ENCODE results near the gene DENND1A.

The DENND1A gene

DNA sequence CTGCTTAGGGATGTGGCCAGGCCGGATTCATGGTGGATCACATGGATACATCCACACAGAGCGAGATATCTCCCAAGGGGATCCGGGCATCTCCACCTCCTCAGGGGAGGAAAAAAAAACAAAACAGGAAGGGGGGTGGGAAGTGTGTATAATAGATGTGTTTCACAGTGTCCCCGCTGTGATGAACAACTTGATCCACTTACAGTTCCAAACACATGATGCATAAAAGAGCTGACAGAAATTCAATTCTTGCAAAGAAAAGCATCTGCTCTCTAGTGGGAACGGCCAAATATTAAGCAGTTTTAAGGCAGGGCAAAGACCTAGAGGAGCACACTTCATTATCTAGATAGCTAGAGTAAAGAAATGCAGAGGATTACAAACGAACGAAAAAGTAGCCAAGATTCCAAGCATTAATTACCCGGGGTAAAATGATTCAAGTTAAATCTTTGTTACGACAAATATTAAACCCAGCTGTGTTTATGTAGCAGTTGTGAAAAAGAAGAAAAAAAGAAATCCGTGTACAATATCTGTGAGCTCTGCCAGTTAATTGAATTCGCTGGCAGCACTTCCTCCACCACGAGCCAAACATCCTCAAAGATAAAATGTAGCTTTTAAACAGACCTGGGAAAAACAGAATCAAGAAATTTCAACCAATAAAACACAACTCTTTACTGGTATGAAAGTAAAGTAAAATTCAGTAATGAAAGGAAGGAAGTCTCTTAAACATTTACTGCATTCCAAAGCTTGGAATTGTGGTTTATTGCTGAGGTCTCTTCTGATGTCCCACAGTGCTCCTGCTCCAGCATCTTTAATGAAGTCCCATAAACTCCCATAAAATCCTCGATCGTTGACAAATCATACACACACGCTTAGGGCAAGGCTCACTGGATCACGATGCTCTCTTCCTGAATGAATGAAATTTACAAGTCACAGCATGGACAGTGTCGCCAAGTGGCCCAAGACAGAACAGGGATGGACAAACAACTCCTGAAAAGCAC is 360.9 kb downstream of the DENND1A start:
- DNase-seq (ENCODE audit: low spot score), result no peak

DNA sequence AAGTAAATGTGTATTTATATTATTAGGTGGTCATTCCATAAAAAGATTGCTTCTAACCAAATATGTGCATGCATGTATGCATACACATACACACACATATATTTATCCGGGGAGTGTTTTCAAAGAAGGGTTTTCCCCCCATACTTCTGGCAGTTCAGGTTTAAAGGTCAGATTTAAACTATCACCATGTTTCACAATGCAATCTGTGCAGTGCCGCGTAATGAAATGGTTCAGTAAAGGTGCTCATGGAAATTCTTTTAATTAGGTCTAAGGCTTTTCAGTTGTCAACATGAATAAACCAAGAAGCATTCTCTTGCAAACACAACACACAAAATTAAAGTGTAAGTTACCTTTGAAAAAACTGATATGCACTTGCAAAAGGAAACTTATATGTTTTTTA is 362.9 kb downstream of the DENND1A start:
- no peak for DNase-seq (ENCODE audit: low spot score)

DNA sequence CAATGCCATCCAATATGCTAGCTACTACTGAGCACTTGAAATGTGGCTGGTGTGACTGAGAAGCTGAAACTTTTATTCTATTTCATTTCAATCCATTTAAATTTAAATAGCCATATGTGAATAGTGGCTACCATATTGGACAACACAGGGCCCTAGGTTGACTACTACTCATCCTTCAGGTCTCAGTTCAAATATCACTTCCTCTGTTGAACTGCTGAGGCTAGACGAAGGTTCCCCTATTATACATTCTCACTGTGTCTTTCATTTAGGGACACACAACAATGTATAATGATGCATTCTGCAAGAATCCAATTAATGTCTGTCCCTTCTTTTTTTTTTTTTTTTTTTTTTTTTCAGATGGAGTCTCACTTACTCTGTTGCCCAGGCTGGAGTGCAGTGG is 365.3 kb downstream of the DENND1A start:
- DNase-seq (ENCODE audit: low spot score), result no peak

DNA sequence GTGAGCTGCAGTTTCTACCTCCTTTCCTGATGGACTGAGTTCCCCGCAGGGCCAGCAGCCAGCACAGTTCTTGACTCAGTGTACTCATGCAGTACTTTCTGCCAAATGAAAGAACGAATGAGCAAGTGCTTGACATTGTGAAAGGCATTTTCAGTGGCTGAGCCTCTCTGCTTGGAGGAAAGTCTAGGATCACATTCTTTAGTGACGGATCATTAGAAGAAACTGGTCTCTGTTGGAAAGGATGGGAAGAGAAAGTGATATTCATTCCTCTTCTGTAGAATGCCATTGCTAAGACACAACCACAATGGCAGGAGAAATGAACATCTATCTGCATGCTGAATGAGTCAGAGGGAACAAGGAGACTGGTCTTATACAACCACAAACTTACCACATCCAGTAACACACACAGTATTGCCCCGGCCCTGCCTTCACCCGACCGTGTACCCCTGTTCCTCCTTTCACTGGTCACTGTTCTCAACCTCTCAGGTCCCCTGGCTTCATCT is 367.0 kb downstream of the DENND1A start:
- DNase-seq (ENCODE audit: low spot score), result no peak

DNA sequence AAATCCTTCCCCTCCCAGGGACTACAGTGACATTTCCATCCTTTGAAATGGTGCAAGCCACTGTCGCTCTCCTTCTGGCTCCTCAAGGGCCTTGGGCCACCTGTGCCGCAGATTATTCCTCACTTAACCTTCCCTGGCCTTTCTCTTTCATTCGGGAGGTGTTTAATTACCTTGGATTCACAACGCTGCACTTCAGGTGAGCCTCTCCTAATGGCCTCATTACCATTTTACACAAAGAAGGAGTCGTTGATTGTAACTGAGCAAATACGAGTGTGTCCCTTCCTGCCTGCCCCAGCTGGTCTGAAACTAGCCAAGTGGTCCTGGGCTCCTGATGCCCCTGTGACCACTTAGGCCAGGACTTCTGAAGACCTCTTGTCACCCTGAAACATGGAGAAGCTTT is 368.9 kb downstream of the DENND1A start:
- DNase-seq (ENCODE audit: low spot score), result no peak

DNA sequence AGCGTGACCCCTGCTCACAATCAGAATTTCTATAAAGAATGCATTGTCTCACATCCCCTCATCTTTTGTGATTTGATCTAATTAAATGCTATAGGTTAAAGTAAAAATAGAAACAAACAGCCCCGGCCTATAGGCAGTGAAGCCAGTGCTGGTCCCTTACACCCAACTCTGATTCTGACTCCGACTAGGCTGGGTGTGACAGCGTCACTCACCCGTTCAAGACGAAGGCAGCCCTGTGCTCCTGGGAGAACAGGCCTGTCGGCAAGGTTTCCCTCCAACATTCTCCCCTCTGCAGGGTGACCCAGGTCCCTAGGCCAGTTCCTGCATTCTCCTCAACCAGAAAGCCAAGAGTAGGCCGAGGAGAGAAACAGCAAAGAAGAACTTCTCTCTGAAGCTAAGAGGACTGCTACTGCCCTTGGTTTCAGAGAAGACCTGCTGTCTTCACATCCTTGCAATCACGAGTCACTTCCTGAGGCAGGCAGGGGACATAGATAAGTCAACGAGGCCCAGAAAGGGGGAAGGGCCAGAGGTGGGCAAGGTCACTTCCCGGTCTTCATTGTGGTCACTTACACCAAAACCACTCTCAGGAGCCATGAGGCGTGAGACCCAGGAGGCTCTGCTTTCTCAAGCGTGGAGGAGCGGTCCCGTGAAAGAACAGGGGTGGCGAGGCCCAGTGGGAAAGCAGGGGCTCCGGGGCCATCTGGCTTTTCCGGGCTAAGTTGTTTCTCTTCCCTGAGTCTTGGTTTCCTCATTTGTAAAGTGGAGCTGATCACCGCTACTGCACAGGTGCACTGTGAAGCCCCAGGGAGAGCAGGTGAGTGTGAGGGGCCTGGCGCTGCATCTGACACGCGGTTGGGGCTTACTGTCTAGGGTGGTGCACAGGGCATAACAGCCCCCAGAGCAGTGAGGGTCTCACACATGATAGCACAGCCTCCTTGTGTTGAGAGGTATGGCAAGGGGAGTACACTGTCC is 373.2 kb downstream of the DENND1A start:
- no peak for DNase-seq (ENCODE audit: low spot score)

DNA sequence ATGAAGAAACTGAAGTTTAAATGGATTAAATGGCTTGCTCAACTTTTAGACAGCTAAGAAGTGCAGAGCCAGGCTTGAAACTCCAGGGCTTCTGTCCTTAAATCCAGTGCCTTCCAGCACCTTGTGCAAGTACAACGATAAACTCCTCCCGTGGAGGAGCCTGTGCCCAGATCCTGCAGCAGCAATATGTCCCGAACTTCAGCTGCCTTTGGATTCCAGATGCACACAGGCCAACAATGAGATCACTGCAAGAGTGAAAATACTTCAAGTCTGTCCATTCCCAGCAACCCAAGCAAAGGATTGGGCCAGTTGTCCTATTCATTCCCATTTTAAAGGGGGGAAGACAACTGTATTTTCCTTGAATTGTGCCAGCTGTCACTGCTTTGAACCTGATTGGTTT is 374.3 kb downstream of the DENND1A start:
- no peak for DNase-seq (ENCODE audit: low spot score)

DNA sequence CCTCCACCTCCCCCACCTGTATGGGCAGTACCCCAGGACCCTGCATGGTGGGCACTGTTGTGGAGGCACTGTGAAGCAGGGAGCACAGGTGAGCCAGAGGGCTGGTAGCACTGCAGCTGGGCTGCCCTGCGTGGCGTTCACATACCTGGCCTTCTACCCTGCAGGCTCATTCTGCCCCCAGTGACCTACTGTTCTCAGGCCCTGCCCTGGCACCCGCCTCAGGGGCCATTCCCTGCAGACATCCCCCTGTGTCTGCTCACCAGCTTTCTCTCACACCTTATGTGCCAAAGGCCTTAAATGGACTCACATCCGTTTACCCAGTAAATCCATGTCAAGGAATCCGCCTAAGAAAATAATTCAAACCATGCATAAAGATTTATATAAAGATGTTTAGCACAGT is 377.4 kb downstream of the DENND1A start:
- DNase-seq (ENCODE audit: low spot score), result no peak

DNA sequence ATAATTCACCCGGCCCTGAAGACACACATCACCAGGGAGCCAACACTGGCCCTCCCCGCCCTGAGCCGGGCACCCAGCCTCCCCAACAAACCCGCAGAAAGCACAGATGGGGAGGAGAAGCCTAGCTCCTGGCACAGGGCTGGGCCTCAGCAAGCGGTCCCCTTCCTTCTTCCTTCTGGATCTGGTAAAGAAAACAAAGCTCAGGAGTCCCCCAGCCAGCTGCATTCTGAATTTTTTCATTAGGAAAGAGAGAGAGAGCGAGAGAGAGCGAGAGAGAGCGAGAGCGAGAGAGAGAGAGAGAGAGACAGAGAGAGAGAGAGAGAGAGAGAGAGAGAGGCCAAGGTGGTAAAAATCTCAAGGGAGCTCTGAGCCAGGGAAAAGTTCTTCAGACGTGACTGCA is 378.2 kb downstream of the DENND1A start:
- no peak for DNase-seq (ENCODE audit: low spot score)

DNA sequence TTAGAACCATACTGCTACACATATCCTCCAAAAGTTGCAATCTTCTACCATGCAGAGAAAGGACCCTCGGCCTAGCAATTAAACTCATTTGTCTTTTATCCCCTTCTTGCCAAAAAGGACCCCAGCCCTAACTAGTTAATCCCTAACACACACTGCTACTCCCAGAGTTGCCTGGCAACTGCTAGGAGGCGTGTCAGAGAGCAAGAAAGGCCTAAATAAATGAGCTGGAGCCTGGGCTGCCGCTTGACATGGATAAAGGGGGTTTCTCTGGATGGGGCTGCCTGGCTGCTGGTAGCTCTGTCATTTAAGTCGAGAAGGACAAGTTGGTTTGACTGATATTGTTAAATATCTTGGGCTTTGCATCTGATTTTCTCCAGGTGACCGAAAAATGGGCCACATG is 379.1 kb downstream of the DENND1A start:
- DNase-seq (ENCODE audit: low spot score), result no peak

DNA sequence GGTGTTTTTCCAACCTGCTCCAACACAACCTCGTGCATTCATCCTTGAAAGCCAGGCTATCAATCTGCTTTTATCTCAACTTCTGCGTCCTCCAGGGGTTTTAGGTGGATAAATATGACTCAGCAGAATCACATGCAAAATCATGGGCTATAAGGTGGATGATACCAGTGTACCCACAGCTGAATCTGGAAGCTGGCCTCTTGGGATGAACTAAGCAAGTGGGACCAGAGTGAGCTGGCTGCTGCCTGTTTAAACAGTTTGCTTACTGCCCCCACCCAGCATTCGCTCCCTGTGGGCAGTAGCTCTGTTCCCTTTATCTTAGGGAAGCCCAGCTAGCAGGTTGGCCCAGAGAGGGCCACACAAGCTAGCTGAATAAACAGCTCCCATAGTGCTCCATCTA is 379.9 kb downstream of the DENND1A start:
- no peak for DNase-seq (ENCODE audit: low spot score)

DNA sequence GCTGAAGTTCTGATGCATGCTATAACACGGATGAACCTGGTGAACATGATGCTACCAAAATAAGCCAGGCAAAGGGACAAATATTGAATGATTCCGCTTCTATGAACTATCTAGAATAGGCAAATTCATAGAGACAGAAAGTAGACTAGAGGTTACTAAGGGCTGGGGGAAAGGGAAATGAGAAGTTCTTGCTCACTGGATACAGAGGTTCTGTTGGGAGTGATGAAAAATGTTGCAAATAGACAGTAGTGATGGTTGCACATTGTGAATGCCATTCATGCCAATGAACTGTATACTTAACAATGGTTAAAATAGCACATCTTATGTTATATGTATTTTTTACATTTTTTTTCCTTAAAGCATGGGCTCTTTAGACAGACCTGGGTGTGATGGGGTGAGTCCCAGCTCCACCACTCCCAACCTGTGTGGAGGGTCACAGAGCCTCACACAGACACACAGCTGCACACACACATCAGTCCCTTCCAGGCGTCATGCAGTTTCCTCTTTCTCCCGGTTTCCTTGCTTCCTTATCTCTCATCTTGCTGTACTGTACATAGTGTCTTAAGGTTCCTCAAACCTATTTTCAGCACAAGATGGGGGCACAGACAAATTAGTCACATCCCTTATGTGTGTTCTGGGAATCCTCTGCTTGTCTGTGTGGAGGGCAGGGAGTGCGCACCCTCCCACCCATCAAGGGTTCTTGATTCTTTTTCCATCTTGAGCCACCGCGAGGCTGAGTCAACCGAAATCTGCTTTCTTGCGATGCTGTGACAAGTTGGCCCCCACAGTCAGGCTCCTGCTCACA is 381.0 kb downstream of the DENND1A start:
- no peak for DNase-seq (ENCODE audit: low spot score)

DNA sequence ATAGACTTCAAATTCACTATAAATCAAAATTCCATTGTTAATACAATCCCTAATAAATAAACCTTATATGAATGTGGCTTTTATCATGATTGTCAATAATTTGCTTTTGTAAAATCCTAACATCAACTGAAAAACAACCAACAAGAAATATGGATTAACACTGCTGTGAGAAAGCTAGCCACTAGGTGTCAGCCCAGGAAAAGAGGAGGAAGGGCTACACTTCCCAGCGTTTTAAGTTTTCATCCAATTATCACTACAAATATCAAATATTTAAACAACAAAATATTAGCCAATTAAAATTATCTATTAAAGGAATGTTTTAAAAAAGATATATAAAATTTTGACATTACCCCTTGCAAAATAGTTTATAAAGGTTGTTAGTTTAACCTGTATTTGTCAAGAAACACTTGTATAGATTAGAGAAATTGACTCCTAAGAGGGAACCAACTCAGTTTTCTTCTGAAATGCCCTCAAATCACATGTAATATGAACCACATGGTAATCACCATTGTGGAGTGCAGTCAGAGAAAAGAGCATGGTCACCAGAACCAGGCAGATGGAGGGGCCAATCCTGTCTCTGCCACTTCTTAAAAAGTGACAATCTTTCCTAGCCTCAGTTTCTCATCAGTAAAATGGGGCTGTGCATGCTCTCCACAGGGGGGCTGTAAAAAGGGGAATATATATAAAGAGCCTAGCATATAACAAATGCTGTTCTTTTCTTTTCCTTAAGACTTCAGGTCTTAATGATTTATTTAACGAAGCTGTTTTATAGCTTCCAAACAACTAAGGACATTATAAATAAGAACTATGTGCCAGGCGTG is 385.7 kb downstream of the DENND1A start:
- peak; percentile 32 for DNase-seq (ENCODE audit: low spot score)

DNA sequence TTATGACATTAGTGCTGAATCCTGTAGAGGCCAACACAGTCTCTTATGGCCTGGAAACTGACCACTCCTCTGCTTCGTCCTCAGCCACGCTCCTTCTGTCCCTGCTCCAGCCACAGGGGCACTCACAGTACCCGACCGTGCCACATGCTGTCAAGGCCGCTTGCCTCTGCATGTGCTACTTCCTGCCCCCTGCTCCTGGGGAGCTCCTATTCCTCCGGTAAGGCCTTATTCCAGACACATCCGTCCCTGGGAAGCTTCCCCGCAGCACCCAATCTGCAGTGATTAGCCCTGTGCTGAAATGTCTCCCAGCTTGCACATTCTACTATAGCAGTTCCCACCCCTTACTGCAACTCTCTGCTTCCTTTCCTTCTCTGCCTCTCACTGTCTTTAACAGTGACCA is 386.4 kb downstream of the DENND1A start:
- no peak for DNase-seq (ENCODE audit: low spot score)

DNA sequence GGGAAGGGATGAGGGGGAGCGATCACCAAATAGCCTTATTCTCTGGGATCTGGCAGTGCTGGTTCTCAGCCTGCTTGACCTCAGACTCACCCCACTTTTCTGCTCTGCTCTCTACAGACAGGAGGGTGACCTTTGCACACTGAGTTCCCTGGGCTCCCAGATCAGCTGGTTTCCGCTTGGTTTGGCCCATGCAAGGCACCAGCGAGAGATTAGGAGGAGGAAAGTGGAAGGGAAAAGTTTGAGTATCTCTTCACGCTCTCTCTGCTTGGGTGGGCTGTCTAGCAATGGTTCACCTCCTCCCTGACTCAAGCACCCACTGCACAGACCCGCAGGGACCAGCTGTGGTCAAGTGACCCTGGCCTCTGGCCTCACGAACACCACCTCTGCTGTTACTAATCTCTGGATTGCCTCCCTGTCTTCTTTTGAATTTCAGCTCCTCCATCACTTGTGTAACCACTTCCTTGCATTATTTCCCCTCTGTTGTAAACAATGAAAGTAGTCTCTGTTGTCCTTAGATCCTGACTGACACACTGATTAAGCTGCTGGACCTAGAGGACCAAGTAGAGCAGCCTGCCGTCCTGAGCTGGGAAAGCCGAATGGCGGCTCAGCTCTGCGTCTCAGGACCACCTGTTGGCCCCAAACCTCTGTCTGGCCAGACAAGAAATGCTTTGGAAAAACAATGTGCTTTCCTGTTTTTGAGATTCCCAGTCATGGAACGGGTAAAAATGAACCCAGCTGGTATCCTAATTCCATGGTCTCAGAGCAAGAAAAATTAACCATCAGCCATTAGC is 387.3 kb downstream of the DENND1A start:
- DNase-seq (ENCODE audit: low spot score), result no peak

DNA sequence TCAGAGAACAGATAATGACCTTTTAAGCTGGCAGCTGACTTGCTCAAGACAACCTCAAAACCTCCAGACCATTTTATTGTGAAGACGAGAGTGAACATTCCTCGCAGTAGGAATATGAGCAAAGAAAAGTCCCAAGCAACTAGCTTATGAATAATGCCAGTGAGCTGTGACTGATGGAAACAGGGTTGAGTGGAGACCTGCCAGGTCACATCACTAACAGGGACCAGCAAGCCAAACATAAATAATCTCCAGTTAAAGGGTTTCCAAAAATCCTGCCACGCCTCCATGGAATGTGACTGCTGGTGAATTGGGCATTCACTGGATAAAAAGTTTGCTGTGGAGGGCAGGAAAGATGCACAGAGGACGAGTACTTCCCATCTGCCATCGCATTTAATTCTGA is 388.5 kb downstream of the DENND1A start:
- no peak for DNase-seq (ENCODE audit: low spot score)

DNA sequence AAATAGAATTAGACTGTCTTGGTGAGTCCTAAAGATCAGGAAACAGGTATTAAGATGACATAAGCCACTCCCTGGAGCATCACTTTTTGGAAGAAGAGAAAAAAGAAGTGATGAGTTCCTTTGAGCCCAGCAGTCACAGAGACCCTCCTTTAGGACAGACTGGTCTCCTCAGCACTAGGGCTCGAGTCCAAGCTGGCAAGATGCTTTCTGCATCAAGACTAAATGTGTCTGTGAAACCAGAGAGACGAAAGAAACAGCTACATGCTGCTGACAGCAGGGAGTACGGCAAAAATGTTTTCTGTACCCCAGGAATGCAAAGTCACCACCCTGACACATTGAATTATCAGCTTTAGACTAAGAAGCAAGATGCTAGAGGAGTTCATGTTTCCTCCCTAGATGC is 389.5 kb downstream of the DENND1A start:
- DNase-seq (ENCODE audit: low spot score), result no peak

DNA sequence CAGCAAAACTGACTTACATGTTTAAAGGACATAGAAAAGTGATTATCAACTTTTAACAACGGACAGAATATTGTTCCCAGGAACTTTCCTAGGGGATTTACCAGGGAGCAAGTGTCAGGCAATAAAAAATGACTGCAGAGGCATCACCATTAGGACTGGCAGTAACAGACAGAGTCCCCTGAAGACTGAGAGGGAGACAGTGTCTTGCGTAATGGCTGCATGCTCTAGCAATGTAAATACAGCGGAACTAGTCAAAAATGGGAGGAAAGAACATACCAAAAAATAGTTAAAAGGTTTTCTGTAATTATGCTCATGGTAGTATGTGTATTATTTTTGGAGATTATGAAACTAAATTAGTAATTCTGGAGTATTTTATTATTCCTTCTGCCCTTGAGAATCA is 392.1 kb downstream of the DENND1A start:
- no peak for DNase-seq (ENCODE audit: low spot score)

DNA sequence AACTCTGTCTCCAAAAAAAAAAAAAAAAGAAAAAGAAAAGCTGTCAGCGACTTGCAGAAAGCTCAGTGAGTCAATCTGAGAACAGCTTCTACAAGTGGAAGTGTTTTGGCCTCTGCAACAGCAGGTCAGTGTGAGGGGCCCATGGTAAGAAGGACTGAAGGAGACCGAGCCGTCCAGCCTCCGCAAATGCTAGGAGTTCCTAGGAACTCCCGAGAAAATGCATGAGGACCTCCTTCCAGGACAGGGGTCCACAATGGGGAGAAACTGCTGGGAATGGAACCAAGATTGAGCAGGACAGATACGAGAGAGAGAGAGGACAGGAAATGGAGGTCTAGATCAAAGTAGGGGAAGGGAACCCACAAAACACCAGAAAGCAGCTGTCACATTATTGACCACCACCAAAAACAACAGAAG is 393.5 kb downstream of the DENND1A start:
- DNase-seq (ENCODE audit: low spot score), result no peak

DNA sequence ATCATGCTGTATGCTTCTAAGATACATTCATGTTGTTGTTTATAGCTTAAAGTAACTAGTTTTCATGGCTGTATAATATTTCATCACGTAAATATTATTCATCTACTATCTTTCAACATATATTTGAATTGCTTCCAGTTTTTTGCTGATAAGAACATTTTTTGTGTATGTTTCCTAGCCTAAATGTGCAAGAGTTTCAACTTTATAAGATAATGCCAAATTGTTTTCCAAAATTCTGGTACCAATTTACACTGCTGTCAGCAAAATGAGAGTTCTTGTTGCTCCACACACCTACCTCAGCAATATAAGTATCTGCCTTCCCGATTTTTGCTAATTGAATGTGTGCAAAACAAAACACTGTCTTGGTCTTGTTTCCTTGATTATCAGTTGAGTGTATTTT is 395.6 kb downstream of the DENND1A start:
- DNase-seq (ENCODE audit: low spot score), result no peak
